Measurements from ENCODE around the gene EMC7.

EMC7 gene

GRCh38 chr15:34047893-34048775, 53.5 kb downstream of the EMC7 start:
- no peak for DNase-seq (ENCODE audit: extremely low read depth, low read depth)

GRCh38 chr15:34046471-34047145, 55.1 kb downstream of the EMC7 start:
- no peak for DNase-seq (ENCODE audit: extremely low read depth, low read depth)
- TF ChIP-seq CTCF (IDR thresholded peaks at IDR 0.05; ENCODE audit: low read depth, low read length), result no peak

More at GRCh38 chr15:34047893-34048775, 53.5 kb downstream of the EMC7 start:
- no peak for TF ChIP-seq CTCF (IDR thresholded peaks at IDR 0.05; ENCODE audit: low read depth, low read length)

GRCh38 chr15:34043813-34044212, 57.8 kb downstream of the EMC7 start:
- no peak for TF ChIP-seq CTCF (IDR thresholded peaks at IDR 0.05; ENCODE audit: low read depth, low read length)

GRCh38 chr15:34043391-34043790, 58.3 kb downstream of the EMC7 start:
- no peak for DNase-seq (ENCODE audit: extremely low read depth, low read depth)
- no peak for TF ChIP-seq CTCF (IDR thresholded peaks at IDR 0.05; ENCODE audit: low read depth, low read length)

More at GRCh38 chr15:34043813-34044212, 57.8 kb downstream of the EMC7 start:
- DNase-seq (ENCODE audit: extremely low read depth, low read depth), result no peak

GRCh38 chr15:34039790-34040113, 61.9 kb downstream of the EMC7 start:
- TF ChIP-seq CTCF (IDR thresholded peaks at IDR 0.05; ENCODE audit: low read depth, low read length), result no peak

GRCh38 chr15:34038871-34039789, 62.5 kb downstream of the EMC7 start, which contains the start of gene AVEN:
AVEN (minus strand) TSS chr15:34039204; CDS start chr15:34039046, 158 bp downstream.
- TF ChIP-seq CTCF (IDR thresholded peaks at IDR 0.05; ENCODE audit: low read depth, low read length), result no peak
- no peak for DNase-seq (ENCODE audit: extremely low read depth, low read depth)

More at GRCh38 chr15:34039790-34040113, 61.9 kb downstream of the EMC7 start:
- no peak for DNase-seq (ENCODE audit: extremely low read depth, low read depth)
